NCI-H774 (cell line): ENCODE measurements around the gene CFDP1.

Source experiments
- DNase-seq: peaks from one replicate; lab custom pipeline; 2025; lab: John Stamatoyannopoulos, UW

The CFDP1 gene

GRCh38 chr16:75319513-75320411 is 113.5 kb downstream of the CFDP1 start:
- DNase-seq = no peak

- DNase-seq = no peak
Measured at GRCh38 chr16:75318737-75319136, 114.6 kb downstream of the CFDP1 start.

- DNase-seq = no peak
Measured at GRCh38 chr16:75317532-75317931, 115.8 kb downstream of the CFDP1 start.

- no peak for DNase-seq
Measured at GRCh38 chr16:75317101-75317522, 116.2 kb downstream of the CFDP1 start.

- DNase-seq = no peak
Measured at GRCh38 chr16:75315539-75316306, 117.6 kb downstream of the CFDP1 start.

GRCh38 chr16:75312875-75313274 is 120.4 kb downstream of the CFDP1 start:
- no peak for DNase-seq

GRCh38 chr16:75311383-75311938 is 121.8 kb downstream of the CFDP1 start:
- DNase-seq = no peak

GRCh38 chr16:75310541-75310940 is 122.8 kb downstream of the CFDP1 start:
- no peak for DNase-seq

- no peak for DNase-seq
Measured at GRCh38 chr16:75309899-75310430, 123.3 kb downstream of the CFDP1 start.

- no peak for DNase-seq
Measured at GRCh38 chr16:75309156-75309555, 124.1 kb downstream of the CFDP1 start.

GRCh38 chr16:75308011-75308410 is 125.3 kb downstream of the CFDP1 start:
- no peak for DNase-seq

- DNase-seq = no peak
Measured at GRCh38 chr16:75307506-75307905, 125.8 kb downstream of the CFDP1 start.

- no peak for DNase-seq
Measured at GRCh38 chr16:75306099-75306762, 127.1 kb downstream of the CFDP1 start.

GRCh38 chr16:75305364-75306098 is 127.8 kb downstream of the CFDP1 start:
- DNase-seq = no peak

GRCh38 chr16:75304521-75305363 is 128.6 kb downstream of the CFDP1 start:
- no peak for DNase-seq

GRCh38 chr16:75301804-75302203 is 131.5 kb downstream of the CFDP1 start:
- no peak for DNase-seq

- no peak for DNase-seq
Measured at GRCh38 chr16:75298267-75298666, 135.0 kb downstream of the CFDP1 start.

- DNase-seq = peak; percentile 12
Measured at GRCh38 chr16:75296606-75297005, 136.7 kb downstream of the CFDP1 start.

- DNase-seq = no peak
Measured at GRCh38 chr16:75294773-75295459, 138.4 kb downstream of the CFDP1 start.

GRCh38 chr16:75293772-75294171 is 139.5 kb downstream of the CFDP1 start:
- DNase-seq = no peak
